ENCODE data around the gene SV2C. TPM values are rescaled to one million over a fixed set of nuclear protein-coding genes. Genes with fewer than 3 reads are reported as not detected.
"Not testable (repeated sequence)": the region's sequence is repeated elsewhere in the genome, so short reads cannot be mapped to it uniquely, and the experiment has no call there.

SV2C gene
- total RNA-seq, 5 donors from 2014 or later (not counting 1 experiment from before 2014, with no cell fraction given), result 0.03 to 0.07 (median 0.03) TPM; not detected in 2

DNA sequence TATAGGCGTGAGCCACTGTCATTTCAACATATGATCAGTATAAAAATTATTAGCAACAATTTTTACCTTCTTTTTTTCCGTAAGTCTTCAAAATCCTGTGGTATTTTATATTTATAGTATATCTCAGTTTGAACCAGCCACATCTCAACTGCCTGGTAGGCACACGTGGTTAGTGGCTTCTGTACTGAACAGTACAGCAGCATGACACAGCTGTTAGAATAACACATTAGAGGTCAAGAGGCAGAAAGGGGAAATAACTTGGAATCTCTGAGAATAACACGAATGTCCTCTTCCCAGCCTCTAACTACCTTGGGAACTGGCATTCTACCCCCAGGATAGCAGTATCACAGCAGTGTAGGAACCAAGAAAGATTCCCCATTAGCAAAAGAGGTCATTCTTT lies 211.4 kb downstream of the SV2C start:
- no peak overlapping the region for H3K27ac Mint-ChIP-seq
- Histone ChIP-seq H3K27ac (ENCODE audit: low read length) (no peak overlapping the region), H3K9me3 (no peaks in the 10 kb centered on the region), H3K4me3 (ENCODE audit: control insufficient read depth in 1 of 2, extremely low read depth in 1 of 2, low read length in 1 of 2) (no peak overlapping the region), H3K36me3 (ENCODE audit: control insufficient read depth in 2 of 2, extremely low read depth in 1 of 2, insufficient read depth in 1 of 2, low read length in 1 of 2) (no peaks in the 10 kb centered on the region), H3K27me3 (replicated peaks in 1 of 2; ENCODE audit: control insufficient read depth in 2 of 2, extremely low read depth in 1 of 2, insufficient read depth in 2 of 2, low read length in 1 of 2) (no peaks in the 10 kb centered on the region), H3K4me1 (ENCODE audit: control insufficient read depth in 1 of 2, extremely low read depth in 1 of 2, insufficient read depth in 2 of 2, low read length in 2 of 2) (peaks cover under 1 to 2% of the 10 kb centered on the region in 2 experiments)
- peak in 1 of 35 experiments; percentile 8 for DNase-seq
- H3K27me3 Mint-ChIP-seq, result no peaks in the 10 kb centered on the region
- no peak for ATAC-seq (replicated peaks in 1 of 4)
- no peaks in the 10 kb centered on the region for H3K36me3 Mint-ChIP-seq
- H3K4me1 Mint-ChIP-seq, result peaks cover 8 to 22% (median 15%) of the 10 kb centered on the region in 3 donors
- no CpG with 5 or more reads among the region's 4 CpGs for WGBS (ENCODE audit: insufficient coverage)
- H3K9me3 Mint-ChIP-seq, result no peaks in the 10 kb centered on the region
- no peak overlapping the region for H3K4me3 Mint-ChIP-seq
- ChIA-PET POLR2A (no interaction called here), CTCF (interaction anchor here in 1 of 2 donors (0.6 kb wide), 1 partner anchor 1497 kb away, joined by 3 read pairs; no protein-coding TSS in a partner anchor)

DNA sequence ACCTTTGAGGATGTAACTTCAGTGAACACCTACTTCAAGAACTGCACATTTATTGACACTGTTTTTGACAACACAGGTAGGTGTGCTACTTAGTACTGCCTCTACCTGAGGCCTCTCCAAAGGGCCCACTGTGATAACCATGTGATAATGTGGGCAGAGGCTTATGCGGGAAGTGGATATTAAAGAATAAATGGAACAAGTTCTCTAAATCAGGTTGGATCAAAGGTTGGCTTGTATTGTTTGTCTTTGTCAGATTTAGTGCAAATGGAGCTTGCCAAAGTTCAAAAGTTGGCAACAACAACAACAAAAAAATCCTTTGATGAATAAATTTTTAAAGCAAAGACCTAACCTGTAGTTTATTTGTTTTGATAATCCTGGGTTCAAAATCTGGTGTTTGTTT lies 215.7 kb downstream of the SV2C start:
- Histone ChIP-seq H3K27ac (ENCODE audit: low read length) (peak overlapping the region; percentile 51), H3K9me3 (no peaks in the 10 kb centered on the region), H3K27me3 (replicated peaks in 1 of 2; ENCODE audit: control insufficient read depth in 2 of 2, extremely low read depth in 1 of 2, insufficient read depth in 2 of 2, low read length in 1 of 2) (no peaks in the 10 kb centered on the region), H3K4me1 (ENCODE audit: control insufficient read depth in 1 of 2, extremely low read depth in 1 of 2, insufficient read depth in 2 of 2, low read length in 2 of 2) (peaks cover 2 to 6% of the 10 kb centered on the region in 2 experiments), H3K4me3 (ENCODE audit: control insufficient read depth in 1 of 2, extremely low read depth in 1 of 2, low read length in 1 of 2) (no peak overlapping the region), H3K36me3 (ENCODE audit: control insufficient read depth in 2 of 2, extremely low read depth in 1 of 2, insufficient read depth in 1 of 2, low read length in 1 of 2) (no peaks in the 10 kb centered on the region)
- Mint-ChIP-seq H3K4me1 (peaks cover 16 to 38% (median 22%) of the 10 kb centered on the region in 3 donors), H3K27me3 (no peaks in the 10 kb centered on the region), H3K4me3 (no peak overlapping the region), H3K36me3 (no peaks in the 10 kb centered on the region), H3K27ac (peak overlapping the region; percentile 84 to 86), H3K9me3 (no peaks in the 10 kb centered on the region)
- POLR2A ChIA-PET, result no interaction called here
- DNase-seq (no peak), ATAC-seq (replicated peaks in 1 of 4) (no peak)
- CTCF ChIA-PET, result no interaction called here
- no CpG with 5 or more reads among the region's 1 CpG for WGBS (ENCODE audit: insufficient coverage)

DNA sequence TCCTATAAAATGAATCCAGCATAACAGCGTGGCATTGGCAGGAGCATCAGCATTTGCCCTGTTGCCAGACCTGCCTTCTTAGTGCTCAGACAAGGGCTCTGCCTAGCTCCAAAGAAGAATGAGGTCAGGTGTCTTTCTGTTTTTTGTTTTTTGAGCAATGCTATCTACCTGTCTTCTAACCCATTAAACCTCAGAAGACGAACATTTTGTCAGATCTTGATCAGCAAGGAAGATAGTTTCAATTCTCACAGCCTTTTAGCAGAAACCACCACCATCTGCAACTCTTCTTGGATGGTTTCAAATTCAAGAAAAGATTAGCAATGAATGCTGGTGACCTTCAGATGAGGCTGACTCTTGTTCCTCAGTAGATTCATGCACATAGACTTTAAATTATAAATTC lies 216.4 kb downstream of the SV2C start:
- peak in 1 of 35 experiments; percentile 12 for DNase-seq
- WGBS (ENCODE audit: insufficient coverage), result 20% methylated on average over 1 of the region's 2 CpGs

DNA sequence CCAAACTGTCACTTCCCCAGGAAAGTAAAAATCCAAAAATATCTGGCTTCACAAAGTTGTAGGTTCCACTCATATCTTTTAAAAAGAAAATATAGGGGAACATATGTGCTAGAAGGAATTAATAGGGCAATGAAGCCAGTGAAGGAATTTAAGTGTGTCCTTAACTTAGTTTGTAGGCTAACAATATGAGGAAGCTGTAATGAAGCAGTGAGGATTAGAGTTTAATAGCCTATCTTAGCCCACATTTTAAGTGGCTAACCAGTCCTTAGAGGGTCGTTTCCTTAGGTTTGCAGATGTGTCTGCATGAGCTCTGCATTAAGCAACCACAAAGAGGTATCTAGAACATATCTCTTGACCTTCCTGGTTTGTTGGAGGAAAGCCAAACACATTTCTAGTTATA lies 218.7 kb downstream of the SV2C start:
- H3K27ac Mint-ChIP-seq; CTCF ChIA-PET; DNase-seq; H3K4me3 Mint-ChIP-seq; ATAC-seq (replicated peaks in 1 of 4); H3K27me3 Mint-ChIP-seq; H3K27me3 ChIP-seq (replicated peaks in 1 of 2; ENCODE audit: control insufficient read depth in 2 of 2, extremely low read depth in 1 of 2, insufficient read depth in 2 of 2, low read length in 1 of 2); H3K36me3 ChIP-seq (ENCODE audit: control insufficient read depth in 2 of 2, extremely low read depth in 1 of 2, insufficient read depth in 1 of 2, low read length in 1 of 2); H3K9me3 Mint-ChIP-seq; H3K27ac ChIP-seq (ENCODE audit: low read length); H3K4me3 ChIP-seq (ENCODE audit: control insufficient read depth in 1 of 2, extremely low read depth in 1 of 2, low read length in 1 of 2); H3K36me3 Mint-ChIP-seq; H3K9me3 ChIP-seq: not testable (repeated sequence)
- POLR2A ChIA-PET, result interaction anchor here in 1 of 2 donors (0.6 kb wide), 1 partner anchor 41 kb away, joined by 3 read pairs; no protein-coding TSS in a partner anchor
- no CpG with 5 or more reads among the region's 1 CpG for WGBS (ENCODE audit: insufficient coverage)
- H3K4me1 ChIP-seq (ENCODE audit: control insufficient read depth in 1 of 2, extremely low read depth in 1 of 2, insufficient read depth in 2 of 2, low read length in 2 of 2), result peaks cover 2 to 12% of the 10 kb centered on the region in 2 experiments
- peaks cover 23 to 50% (median 30%) of the 10 kb centered on the region in 3 donors for H3K4me1 Mint-ChIP-seq

More for the DNA sequence above, 216.4 kb downstream of the SV2C start:
- peak; percentile 39 to 70 (median 59) for ATAC-seq (replicated peaks in 1 of 4)
- ChIA-PET CTCF (no interaction called here), POLR2A (no interaction called here)
- H3K27me3 ChIP-seq (replicated peaks in 1 of 2; ENCODE audit: control insufficient read depth in 2 of 2, extremely low read depth in 1 of 2, insufficient read depth in 2 of 2, low read length in 1 of 2), result no peaks in the 10 kb centered on the region
- Mint-ChIP-seq H3K4me1 (peaks cover 23 to 45% (median 30%) of the 10 kb centered on the region in 3 donors), H3K4me3 (peak overlapping the region in 1 of 3 donors; percentile 21), H3K36me3 (no peaks in the 10 kb centered on the region), H3K9me3 (peaks cover 0 to 5% (median 4%) of the 10 kb centered on the region in 3 donors), H3K27ac (peak overlapping the region; percentile 84 to 86), H3K27me3 (no peaks in the 10 kb centered on the region)
- no peak overlapping the region for H3K4me3 ChIP-seq (ENCODE audit: control insufficient read depth in 1 of 2, extremely low read depth in 1 of 2, low read length in 1 of 2)
- H3K9me3 ChIP-seq, result no peaks in the 10 kb centered on the region
- peak overlapping the region; percentile 51 for H3K27ac ChIP-seq (ENCODE audit: low read length)
- H3K36me3 ChIP-seq (ENCODE audit: control insufficient read depth in 2 of 2, extremely low read depth in 1 of 2, insufficient read depth in 1 of 2, low read length in 1 of 2), result no peaks in the 10 kb centered on the region
- peaks cover 2 to 12% of the 10 kb centered on the region in 2 experiments for H3K4me1 ChIP-seq (ENCODE audit: control insufficient read depth in 1 of 2, extremely low read depth in 1 of 2, insufficient read depth in 2 of 2, low read length in 2 of 2)

DNA sequence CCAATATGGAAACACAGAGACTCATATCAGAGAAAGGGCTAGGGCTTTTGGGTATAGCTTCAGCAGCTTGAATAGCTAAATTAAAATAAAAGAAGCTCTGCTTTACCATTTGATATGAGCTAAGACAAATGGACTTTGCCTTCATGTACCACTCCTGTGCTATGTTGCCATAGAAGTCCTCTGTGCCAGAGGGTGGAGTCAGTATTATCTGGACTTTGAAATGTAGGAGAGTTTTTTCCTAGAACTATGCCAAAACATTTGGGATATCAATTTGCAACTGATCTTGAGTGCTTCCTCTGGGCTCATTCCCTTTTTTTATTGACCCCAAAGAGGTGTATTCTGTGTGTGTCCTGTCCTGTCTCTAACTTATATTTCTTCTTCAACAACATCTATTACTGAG lies 219.5 kb downstream of the SV2C start:
- H3K36me3 Mint-ChIP-seq; POLR2A ChIA-PET; ATAC-seq (replicated peaks in 1 of 4); H3K9me3 ChIP-seq; H3K36me3 ChIP-seq (ENCODE audit: control insufficient read depth in 2 of 2, extremely low read depth in 1 of 2, insufficient read depth in 1 of 2, low read length in 1 of 2); H3K27me3 Mint-ChIP-seq; H3K4me3 ChIP-seq (ENCODE audit: control insufficient read depth in 1 of 2, extremely low read depth in 1 of 2, low read length in 1 of 2); H3K4me3 Mint-ChIP-seq; CTCF ChIA-PET; H3K27ac ChIP-seq (ENCODE audit: low read length); H3K9me3 Mint-ChIP-seq; H3K27me3 ChIP-seq (replicated peaks in 1 of 2; ENCODE audit: control insufficient read depth in 2 of 2, extremely low read depth in 1 of 2, insufficient read depth in 2 of 2, low read length in 1 of 2); DNase-seq; H3K27ac Mint-ChIP-seq: not testable (repeated sequence)
- peaks cover 2 to 12% of the 10 kb centered on the region in 2 experiments for H3K4me1 ChIP-seq (ENCODE audit: control insufficient read depth in 1 of 2, extremely low read depth in 1 of 2, insufficient read depth in 2 of 2, low read length in 2 of 2)
- H3K4me1 Mint-ChIP-seq, result peaks cover 23 to 50% (median 30%) of the 10 kb centered on the region in 3 donors

DNA sequence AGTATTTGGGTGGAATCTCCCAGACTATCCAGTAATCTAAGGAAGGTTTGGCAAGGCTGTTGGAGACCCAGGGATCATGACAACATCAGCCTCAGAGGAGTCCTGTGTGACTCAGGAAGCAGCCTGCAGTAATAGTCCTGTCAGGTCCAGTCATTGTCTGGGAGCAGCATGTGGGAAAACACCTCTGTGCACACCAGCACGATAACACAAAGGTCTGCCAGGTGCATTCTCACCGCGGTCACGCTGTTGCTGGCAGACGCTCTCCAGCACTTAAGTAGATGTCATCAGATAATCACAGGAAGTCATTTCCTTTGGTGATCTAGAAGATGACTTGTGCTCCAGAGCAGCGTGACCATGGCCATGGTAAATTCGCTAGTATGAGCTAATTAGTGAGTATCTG lies 220.7 kb downstream of the SV2C start:
- Histone ChIP-seq H3K27ac (ENCODE audit: low read length) (no peak overlapping the region), H3K27me3 (replicated peaks in 1 of 2; ENCODE audit: control insufficient read depth in 2 of 2, extremely low read depth in 1 of 2, insufficient read depth in 2 of 2, low read length in 1 of 2) (no peaks in the 10 kb centered on the region), H3K36me3 (ENCODE audit: control insufficient read depth in 2 of 2, extremely low read depth in 1 of 2, insufficient read depth in 1 of 2, low read length in 1 of 2) (no peaks in the 10 kb centered on the region), H3K9me3 (no peaks in the 10 kb centered on the region), H3K4me3 (ENCODE audit: control insufficient read depth in 1 of 2, extremely low read depth in 1 of 2, low read length in 1 of 2) (no peak overlapping the region), H3K4me1 (ENCODE audit: control insufficient read depth in 1 of 2, extremely low read depth in 1 of 2, insufficient read depth in 2 of 2, low read length in 2 of 2) (peaks cover 2 to 12% of the 10 kb centered on the region in 2 experiments)
- Mint-ChIP-seq H3K27ac (peak overlapping the region; percentile 18 to 47), H3K4me1 (peaks cover 24 to 42% (median 24%) of the 10 kb centered on the region in 3 donors), H3K9me3 (peaks cover 0 to 8% (median 5%) of the 10 kb centered on the region in 3 donors), H3K4me3 (peak overlapping the region in 1 of 3 donors; percentile 2), H3K27me3 (peaks cover 0 to 1% of the 10 kb centered on the region in 2 donors), H3K36me3 (no peaks in the 10 kb centered on the region)
- POLR2A ChIA-PET, result interaction anchor here in 1 of 2 donors (0.6 kb wide), 1 partner anchor 515 kb away, joined by 3 read pairs; no protein-coding TSS in a partner anchor
- ATAC-seq (replicated peaks in 1 of 4), result peak; percentile 59 to 87 (median 74)
- WGBS (ENCODE audit: insufficient coverage), result 0% methylated on average over 5 of the region's 7 CpGs
- CTCF ChIA-PET, result interaction anchor here in 1 of 2 donors (1.0 kb wide), 1 partner anchor 9 kb away, joined by 3 read pairs; no protein-coding TSS in a partner anchor
- DNase-seq, result peak in 31 of 35 experiments; percentile 5 to 64 (median 19)

Data from T-cell (primary cell).